HG03558 (cell line): ENCODE data around the gene ZP3.
"Not testable (repeated sequence)": the region's sequence is repeated elsewhere in the genome, so short reads cannot be mapped to it uniquely, and the experiment has no call there.

Experiments used
- ATAC-seq: cut with Tn5 transposase; IDR thresholded peaks from one replicate; pipeline ENCODE4 v1.9.1; 2021; ENCODE audit warnings: moderate number of reproducible peaks; ENCODE audit not compliant: unreplicated experiment; ENCODE audit errors: extremely low read depth

ZP3 gene

DNA sequence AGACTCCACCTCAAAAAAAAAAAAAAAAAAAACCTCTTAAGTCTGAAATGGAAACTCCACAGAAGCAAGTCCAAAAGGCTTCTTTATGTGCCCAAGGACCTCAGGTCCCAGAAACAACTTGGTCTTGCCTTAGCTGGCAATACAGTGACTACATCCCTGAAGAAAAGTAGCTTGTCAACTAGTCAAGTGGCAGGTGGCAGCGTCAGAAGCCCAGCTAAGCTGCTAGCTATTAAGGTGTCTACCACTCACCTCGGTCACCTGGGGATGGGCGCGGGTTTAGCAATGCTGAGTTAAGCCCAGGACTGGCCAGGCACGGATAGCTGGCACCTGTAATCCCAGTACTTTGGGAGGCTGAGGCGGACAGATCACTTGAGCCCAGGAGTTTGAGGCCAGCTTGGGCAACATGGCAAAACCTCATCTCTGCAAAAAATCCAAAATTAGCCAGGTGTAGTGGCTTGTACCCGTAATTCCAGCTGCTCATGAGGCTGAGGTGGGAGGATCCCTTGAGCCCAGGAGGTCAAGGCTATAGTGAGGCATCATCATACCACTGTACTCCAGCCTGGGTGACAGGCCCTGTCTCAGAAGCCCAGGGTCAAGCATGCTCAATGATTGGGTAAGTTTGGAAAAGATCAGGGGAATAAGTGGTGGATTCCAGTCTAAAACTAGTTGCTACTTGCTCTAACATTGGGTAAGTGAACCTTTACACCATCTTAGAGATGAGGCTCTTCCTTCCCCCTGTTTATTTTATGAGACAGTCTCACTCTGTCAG is 14.6 kb downstream of the ZP3 start:
- not testable (repeated sequence) for ATAC-seq

DNA sequence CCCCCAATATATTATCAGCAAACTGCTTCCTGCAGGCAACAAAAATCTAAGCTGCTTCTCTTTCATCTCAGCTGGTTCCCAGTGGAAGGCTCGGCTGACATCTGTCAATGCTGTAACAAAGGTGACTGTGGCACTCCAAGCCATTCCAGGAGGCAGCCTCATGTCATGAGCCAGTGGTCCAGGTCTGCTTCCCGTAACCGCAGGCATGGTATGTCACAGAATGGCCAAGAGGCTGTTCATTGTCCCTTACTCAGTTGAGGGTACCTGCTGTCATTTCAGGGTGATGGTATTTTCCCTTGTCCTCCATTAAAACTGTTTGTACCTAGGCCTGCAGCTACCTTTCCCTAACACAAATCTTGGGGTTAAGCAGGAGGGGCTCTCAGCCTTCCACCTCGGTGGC is 15.7 kb downstream of the ZP3 start:
- ATAC-seq, result not testable (repeated sequence)

DNA sequence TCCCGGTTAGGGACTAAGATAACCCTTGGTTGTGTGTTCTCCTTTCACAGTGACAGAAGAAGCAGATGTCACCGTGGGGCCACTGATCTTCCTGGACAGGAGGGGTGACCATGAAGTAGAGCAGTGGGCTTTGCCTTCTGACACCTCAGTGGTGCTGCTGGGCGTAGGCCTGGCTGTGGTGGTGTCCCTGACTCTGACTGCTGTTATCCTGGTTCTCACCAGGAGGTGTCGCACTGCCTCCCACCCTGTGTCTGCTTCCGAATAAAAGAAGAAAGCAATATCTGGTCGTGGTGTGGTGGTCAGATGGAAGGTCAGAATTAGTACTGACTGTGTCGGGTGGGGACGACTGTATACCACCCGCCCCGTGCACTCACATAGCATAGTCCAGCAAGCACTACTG is 17.0 kb downstream of the ZP3 start:
- ATAC-seq, result not testable (repeated sequence)

DNA sequence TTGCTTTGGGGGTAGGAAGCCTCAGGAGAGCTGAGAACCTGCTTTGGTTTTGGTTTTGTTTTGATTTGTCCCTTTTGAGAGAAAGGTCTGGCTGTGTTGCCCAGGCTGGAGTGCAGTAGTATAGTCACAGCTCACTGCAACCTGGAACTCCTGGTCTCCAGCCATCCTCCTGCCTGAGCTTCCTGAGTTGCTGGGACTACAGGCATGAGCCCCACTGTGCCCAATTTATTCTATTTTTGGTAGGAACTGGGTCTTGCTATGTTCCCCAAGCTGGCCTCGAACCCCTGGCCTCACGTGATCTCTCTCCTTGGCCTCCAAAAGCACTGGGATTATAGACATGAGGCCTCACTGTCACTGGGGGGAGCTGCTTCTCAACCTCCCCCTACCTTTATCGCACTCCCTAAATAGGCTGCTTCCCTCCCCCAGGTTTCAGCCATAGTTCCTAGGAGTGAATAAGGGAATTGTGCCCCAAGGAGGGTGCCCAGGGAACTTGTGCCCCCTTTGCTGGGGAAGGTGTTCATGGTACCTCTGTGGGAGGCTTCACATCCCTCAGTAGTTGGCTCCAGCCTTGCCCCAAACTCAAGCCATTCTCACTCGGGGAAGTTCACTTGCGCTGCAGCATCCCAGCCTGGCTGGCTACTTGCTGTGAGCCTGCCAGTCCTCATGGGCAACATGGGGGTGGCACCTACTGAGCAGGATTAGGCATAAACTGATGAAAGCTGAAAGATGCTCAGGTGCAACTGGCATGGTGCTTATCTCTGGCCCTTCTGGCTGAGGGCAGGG is 18.1 kb downstream of the ZP3 start:
- not testable (repeated sequence) for ATAC-seq

DNA sequence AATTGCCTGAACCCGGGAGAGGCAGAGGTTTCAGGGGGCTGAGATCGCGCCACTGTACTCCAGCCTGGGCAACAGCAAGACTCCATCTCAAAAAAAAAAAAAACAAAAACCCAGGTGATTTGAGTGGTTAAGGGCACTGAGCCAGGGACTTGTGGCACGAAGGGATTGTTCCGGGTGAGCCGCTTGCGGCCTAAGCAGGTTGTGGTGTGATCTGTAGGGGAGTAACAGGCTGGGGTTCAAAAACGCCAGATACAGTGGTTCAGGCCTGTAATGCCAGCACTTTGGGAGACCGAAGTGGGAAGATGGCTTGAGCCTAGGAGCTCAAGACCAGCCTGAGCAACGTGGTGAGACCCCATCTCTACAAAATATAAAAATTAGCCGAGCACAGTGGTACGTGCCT is 19.1 kb downstream of the ZP3 start:
- ATAC-seq, result not testable (repeated sequence)

DNA sequence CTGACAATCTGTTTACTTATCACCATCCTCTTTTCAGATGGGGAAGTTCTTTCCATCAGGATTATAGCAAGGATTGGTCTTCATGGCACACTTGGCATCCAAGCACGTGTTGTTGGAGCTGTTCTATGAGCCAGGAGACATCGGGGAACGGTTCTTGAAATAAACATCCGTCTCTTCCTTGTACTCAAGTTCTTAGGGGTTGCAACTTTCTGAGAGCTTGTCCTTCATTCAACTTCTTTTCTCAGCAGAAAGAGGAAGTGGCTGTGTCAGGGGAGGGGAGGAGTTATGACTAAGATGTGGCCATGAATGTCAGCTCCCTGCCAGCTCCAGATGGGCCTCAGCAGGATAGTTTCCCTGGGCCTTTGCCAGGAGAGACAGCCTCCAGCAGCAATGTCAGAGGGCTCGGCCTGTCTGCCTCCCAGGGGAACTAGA is 20.8 kb downstream of the ZP3 start:
- ATAC-seq, result peak; percentile 74

DNA sequence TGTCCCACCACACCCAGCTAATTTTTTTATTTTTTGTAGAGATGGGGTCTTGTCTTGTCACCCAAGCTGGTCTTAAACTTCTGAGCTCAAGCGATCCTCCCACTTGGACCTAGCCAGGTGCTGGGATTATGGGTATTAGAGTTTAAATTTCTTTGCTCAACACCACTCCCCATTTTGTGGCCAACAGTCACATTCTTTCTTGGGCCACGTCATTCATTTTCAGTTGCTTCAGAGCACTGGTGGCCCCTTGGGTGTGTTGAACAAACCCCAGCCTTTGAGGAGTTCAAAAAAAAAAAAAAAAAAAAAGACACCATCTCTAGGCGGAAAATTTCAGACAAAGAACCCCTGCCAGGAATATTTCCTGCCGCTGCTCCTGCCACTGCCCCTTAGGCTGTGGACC is 32.3 kb downstream of the ZP3 start:
- not testable (repeated sequence) for ATAC-seq

DNA sequence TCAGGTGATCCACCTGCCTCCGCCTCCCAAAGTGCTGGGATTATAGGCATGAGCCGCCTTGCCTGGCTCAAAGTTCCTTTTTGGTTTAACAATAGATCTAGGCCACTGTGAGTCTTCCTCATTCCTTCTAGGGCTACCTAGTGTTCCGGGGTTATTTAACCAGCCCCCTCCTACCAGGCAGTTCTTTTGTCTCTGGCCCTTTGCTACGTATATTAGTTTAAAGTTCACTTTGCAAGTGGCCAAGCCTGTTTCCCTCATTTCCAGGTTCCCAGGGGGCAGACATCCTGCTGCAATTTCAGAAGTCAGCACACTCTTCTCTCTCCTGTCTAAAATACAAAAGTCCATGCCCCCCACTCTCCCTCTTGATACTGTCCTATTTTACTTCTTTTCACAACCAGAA is 33.8 kb downstream of the ZP3 start:
- not testable (repeated sequence) for ATAC-seq

DNA sequence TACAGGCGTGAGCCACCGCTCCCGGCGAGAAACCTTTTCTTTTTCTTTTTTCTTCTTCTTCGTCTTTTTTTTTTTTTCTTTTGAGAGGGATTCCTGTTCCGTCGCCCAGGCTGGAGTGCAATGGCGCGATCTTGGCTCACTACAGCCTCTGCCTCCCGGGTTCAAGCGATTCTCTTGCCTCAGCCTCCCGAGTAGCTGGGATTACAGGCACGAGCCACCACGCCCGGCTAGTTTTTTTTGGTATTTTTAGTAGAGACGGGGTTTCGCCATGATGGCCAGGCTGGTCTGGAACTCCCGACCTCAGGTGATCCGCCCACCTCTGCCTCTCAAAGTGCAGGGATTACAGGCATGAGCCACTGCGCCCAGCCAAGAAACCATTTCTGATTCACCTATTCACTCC is 36.0 kb downstream of the ZP3 start:
- not testable (repeated sequence) for ATAC-seq

DNA sequence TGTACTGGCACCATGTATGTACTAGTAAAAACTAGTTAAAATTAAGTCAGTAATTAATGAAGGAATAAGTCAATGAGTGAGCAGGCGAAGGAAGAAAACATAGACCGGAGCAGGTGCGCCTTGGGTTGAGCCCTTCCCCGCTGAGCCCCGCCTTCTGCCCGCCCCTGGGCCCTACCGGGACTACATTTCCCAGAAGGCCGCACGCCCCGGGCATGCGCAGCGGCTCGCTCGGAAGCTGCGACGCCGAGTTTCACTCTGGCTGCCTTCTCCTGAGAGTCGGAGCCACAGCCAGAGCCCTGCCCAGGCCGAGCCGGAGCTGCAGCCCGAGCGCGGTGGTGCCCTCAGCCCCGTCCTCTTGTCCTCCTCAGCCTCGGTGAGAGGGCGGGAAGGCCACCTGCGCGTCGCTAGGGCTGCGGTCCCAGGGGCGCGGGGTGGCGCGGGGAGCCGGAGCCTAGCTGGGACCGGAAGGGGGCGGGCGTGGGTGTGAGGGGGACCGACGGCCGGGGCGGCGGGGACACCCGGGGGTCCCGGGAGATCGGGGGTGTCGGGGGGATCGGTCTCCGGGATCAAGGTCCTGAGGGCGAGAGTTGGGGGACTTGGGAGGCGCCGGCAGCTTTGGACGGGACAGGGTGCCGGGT is 36.8 kb downstream of the ZP3 start, which contains the start of gene DTX2:
TSS of gene DTX2 (plus strand) at position 246 of the 638 bp plus-strand sequence. CDS start 18,801 bp downstream, outside the sequence.
- ATAC-seq, result peak; percentile 95

DNA sequence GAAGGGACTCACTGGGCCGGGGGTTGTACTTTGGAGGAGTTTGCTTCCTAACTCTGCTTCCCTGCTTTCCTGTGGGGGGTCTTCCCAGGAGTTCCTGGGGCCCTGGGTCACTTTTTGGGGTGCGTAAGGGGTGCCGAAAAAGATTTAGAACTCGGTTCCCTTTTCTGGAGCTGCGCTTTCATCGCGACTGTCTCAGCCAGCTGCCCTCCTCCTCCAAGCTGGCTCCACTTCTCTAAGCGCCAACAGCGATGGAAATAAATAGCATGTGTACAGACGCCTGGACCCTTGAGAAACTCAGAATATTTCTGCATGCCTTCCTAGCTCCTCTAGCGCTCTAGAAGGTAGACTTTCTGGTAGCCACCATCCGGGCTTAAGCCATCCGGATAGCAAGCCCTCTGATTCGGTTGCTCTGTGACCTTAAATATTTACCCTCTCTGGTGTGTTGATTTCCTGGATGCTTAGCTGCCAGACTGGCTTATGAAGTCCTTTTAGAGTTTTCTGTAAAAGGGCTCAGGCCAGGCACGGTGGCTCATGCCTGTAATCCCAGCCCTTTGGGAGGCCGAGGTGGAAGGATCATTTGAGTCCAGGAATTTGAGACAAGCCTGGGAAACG is 37.6 kb downstream of the ZP3 start:
- ATAC-seq, result not testable (repeated sequence)

DNA sequence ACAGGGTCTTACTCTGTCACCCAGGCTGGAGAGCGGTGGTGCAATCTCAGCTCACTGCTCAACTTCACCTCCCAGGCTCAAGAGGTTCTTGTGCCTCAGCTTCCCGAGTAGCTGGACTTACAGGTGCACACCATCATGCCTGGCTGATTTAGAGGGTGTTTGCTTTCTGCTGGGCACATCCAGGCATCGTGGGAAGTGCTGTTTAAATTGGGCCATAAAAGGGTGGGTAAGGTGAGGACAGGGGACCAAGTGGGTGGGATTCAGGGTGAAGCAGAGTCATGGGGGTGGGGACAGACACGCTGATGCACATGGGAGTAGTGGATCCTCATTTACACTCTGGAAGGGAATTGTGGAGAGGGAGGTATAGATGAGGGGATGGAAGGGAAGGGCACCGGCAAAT is 40.2 kb downstream of the ZP3 start:
- ATAC-seq, result not testable (repeated sequence)

DNA sequence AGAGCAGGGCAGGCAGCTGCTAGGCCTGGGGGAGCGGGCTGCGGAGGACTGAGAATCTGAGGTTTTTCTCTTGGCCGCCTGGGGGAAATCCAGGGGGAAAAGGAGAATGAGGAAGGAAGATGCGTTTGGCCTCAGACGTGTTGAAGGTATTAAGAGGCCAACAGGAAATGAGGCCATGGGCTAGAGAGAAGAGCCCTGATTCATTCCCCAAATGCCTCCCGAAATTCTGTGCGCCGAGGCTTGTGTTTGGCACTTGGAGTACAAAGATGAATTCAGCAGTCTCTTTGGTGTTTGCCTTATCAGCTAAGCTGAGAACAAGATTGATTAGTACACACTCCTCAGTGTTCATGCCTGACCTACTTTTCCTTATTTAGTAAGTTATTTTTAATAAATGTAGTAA is 41.2 kb downstream of the ZP3 start:
- not testable (repeated sequence) for ATAC-seq

DNA sequence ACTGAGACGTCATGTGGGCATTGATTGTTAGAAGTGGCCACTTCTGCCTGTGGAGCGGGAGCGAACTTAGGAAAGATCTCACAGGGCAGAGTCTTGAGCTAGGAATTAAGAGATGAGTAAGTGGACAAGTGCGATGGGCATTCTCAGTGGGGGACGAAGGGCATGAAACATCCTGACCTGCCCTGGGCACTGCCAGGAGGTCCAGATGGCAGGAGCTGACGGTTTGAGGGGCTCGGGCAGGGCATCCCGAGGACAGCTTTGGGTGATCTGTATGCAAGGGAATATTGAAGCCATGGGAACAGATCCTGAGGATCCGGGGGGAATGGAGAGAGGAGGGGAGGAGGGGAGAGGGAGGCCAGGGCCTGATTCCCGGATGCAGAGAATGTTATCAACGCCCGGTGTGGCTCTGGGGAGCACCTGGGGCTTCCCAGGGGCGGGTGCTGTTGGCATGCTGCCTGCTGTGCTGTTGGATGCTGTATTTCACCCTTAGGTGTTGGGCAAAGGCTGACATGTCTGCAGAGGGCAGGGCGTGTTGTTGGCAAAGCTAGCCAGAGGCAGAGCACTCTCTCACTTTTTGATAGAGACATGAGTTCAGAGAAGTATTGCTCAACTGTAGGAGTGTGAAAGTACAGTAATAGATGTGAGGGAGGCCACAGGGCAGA is 43.1 kb downstream of the ZP3 start:
- not testable (repeated sequence) for ATAC-seq

DNA sequence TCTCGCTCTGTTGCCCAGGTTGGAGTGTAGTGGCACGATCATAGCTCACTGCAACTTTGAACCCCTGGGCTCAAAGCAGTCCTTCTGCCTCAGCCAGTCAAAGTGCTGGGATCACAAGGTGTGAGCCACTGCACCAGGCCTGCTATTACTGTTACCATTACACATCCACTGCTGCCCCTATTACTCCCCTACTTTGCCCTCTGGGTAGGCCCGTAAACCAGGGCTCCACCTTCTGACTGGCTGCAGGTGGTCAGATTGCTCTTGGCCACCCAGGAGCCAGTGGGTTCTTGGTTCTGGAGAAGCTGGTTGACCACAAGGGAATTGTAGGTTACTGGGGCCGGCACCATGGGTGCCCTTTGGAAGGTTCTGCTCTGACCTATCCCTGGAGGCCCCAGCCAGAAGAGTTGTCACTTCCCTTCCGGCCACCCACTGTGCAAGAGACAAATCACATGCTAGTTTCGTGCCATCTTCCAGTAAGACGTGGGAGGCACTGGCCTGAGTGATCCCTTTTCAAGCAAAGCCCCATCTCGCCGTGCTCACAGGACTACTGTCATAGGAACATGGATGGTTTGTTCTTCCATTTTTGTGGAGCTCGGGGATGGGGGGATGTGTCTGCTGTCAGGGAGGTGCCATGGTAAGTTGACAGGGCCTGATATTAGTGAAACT is 46.9 kb downstream of the ZP3 start:
- ATAC-seq, result not testable (repeated sequence)

DNA sequence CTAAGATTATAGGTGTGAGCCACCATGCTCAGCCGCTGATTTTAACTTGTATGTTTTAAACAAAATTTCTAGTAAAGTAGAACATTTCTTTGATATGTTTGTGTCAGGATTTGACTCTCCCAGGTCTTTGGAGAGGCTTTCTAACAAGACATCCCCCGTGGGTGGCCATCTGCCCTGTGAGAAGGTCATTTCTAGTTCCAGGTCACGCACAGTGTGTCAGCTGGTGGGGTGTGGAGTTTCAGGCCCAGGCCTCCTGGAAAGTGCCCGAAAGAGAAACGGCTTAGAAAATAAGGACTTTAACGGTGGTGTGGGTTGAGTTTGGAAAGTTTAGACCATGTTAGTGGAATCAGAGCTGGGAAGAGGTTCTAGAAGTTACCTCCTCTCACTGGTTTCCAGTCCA is 48.3 kb downstream of the ZP3 start:
- not testable (repeated sequence) for ATAC-seq

DNA sequence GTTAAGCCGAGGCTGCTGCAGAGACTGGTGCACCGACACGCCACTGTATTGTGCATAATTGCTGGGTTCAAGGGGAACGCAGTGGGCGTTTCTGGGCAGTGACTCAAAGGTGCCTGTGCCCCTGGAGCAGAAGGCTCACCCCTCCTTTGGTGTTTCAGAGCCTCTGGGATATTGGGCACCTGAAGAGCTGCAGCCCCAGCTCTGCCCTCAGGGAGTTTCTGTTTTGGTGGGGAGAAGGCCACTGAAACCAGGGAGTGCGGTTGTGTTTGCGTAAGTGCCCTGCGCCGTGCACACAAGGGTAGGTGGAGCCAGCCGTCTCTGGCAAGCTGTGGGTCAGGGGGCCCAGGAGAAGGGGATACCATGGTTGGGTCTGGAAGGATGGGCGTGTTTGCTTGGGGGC is 51.5 kb downstream of the ZP3 start:
- ATAC-seq, result not testable (repeated sequence)

DNA sequence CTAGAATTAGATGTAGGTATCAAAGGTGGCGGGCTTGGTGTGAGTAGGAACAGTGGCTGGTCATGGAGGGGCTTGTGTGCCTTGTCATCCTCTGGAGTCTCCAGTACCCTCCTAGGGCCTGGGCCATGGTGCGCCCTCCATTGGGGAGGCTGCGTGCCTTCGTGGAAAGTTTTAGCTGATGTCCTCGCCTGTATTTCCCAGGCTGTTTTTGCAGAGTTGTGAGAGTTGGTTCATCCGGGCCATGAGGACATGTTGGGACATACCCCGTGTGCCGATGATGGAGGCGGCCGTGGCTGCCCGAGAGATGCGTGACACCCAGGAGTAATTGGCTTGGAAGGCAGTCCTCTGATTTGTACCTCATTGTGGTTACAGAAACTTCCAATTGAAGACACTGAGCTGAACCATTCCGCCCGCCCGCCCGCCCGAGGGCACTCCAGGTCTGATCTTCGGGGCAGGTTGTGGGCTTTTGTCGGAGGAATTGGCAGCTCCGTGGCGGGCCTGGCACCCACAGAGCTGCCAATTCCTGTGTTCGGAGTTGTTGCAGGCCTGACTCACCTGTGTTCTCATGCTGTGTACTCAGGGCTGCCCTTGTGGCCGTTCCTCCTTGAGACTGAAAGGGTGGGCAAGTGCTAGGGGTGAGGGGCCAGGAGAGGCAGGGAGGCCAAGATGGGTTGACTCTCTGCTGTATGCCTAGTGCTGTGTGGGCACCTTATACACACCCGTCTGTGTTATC is 52.2 kb downstream of the ZP3 start:
- ATAC-seq, result not testable (repeated sequence)

DNA sequence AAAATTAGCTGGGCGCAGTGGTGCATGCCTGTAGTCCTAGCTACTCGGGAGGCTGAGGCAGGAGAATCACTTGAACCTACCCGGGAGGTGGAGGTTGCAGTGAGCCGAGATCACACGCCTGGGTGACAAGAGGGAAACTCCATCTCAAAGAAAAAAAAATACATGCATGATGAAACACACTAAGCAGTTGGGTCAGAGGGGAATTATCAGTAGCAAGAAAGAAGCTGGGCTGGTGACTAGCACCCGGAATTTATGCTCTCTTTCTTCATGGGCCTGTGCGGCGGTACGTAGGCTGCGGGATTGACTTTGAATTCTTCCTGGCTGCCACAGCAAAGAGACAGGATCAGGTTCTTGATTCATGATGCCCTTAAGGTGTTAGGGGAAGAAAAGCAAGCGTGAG is 54.9 kb downstream of the ZP3 start:
- ATAC-seq, result not testable (repeated sequence)
